ENCODE results near the gene SEMA5B.

The SEMA5B gene

GRCh38 chr3:123004201-123004918, 23.2 kb downstream of the SEMA5B start:
- H3K4me3 ChIP-seq (IDR thresholded peaks at IDR 0.05; ENCODE audit: insufficient read depth, low read depth, low read length), result no peak overlapping the region
- H3K36me3 ChIP-seq (ENCODE audit: insufficient read depth), result no peaks in the 10 kb centered on the region
- no peak overlapping the region for H2AFZ ChIP-seq (ENCODE audit: low read depth)
- no peak for TF ChIP-seq CTCF (conservative IDR thresholded peaks at IDR 0.05; ENCODE audit: low read depth, low read length)
- H3K27ac ChIP-seq, result no peak overlapping the region
- H4K20me1 ChIP-seq (ENCODE audit: insufficient read depth), result no peaks in the 10 kb centered on the region
- no peaks in the 10 kb centered on the region for H3K4me1 ChIP-seq (ENCODE audit: low read depth, poor library complexity, severe bottlenecking)
- no peak overlapping the region for H3K9ac ChIP-seq
- no peaks in the 10 kb centered on the region for H3K27me3 ChIP-seq (ENCODE audit: insufficient read depth, low read depth)
- H3K79me2 ChIP-seq (ENCODE audit: insufficient read depth, low read depth), result no peaks in the 10 kb centered on the region
- no peak overlapping the region for H3K4me2 ChIP-seq

GRCh38 chr3:123002749-123003497, 24.6 kb downstream of the SEMA5B start:
- no peaks in the 10 kb centered on the region for H3K4me1 ChIP-seq (ENCODE audit: low read depth, poor library complexity, severe bottlenecking)
- H3K27me3 ChIP-seq (ENCODE audit: insufficient read depth, low read depth), result no peaks in the 10 kb centered on the region

GRCh38 chr3:123002100-123002748, 25.3 kb downstream of the SEMA5B start:
- H3K4me2 ChIP-seq, result no peak overlapping the region
- H2AFZ ChIP-seq (ENCODE audit: low read depth), result no peak overlapping the region
- H3K27me3 ChIP-seq (ENCODE audit: insufficient read depth, low read depth), result no peaks in the 10 kb centered on the region
- TF ChIP-seq CTCF (conservative IDR thresholded peaks at IDR 0.05; ENCODE audit: low read depth, low read length), result no peak
- no peaks in the 10 kb centered on the region for H3K79me2 ChIP-seq (ENCODE audit: insufficient read depth, low read depth)
- H3K27ac ChIP-seq, result no peak overlapping the region
- H3K36me3 ChIP-seq (ENCODE audit: insufficient read depth), result no peaks in the 10 kb centered on the region
- H3K4me1 ChIP-seq (ENCODE audit: low read depth, poor library complexity, severe bottlenecking), result no peaks in the 10 kb centered on the region
- H3K4me3 ChIP-seq (IDR thresholded peaks at IDR 0.05; ENCODE audit: insufficient read depth, low read depth, low read length), result no peak overlapping the region
- H3K9ac ChIP-seq, result no peak overlapping the region
- H4K20me1 ChIP-seq (ENCODE audit: insufficient read depth), result no peaks in the 10 kb centered on the region

More at GRCh38 chr3:123002749-123003497, 24.6 kb downstream of the SEMA5B start:
- Histone ChIP-seq H2AFZ (ENCODE audit: low read depth) (no peak overlapping the region), H3K4me3 (IDR thresholded peaks at IDR 0.05; ENCODE audit: insufficient read depth, low read depth, low read length) (no peak overlapping the region), H3K4me2 (no peak overlapping the region), H4K20me1 (ENCODE audit: insufficient read depth) (no peaks in the 10 kb centered on the region), H3K27ac (no peak overlapping the region), H3K36me3 (ENCODE audit: insufficient read depth) (no peaks in the 10 kb centered on the region), H3K79me2 (ENCODE audit: insufficient read depth, low read depth) (no peaks in the 10 kb centered on the region), H3K9ac (no peak overlapping the region)
- no peak for TF ChIP-seq CTCF (conservative IDR thresholded peaks at IDR 0.05; ENCODE audit: low read depth, low read length)

- no peak for TF ChIP-seq CTCF (conservative IDR thresholded peaks at IDR 0.05; ENCODE audit: low read depth, low read length)
- Histone ChIP-seq H3K4me2 (no peak overlapping the region), H3K36me3 (ENCODE audit: insufficient read depth) (no peaks in the 10 kb centered on the region), H2AFZ (ENCODE audit: low read depth) (no peak overlapping the region), H3K4me3 (IDR thresholded peaks at IDR 0.05; ENCODE audit: insufficient read depth, low read depth, low read length) (no peak overlapping the region), H3K27me3 (ENCODE audit: insufficient read depth, low read depth) (no peaks in the 10 kb centered on the region), H3K27ac (no peak overlapping the region), H4K20me1 (ENCODE audit: insufficient read depth) (no peaks in the 10 kb centered on the region), H3K9ac (no peak overlapping the region), H3K79me2 (ENCODE audit: insufficient read depth, low read depth) (no peaks in the 10 kb centered on the region), H3K4me1 (ENCODE audit: low read depth, poor library complexity, severe bottlenecking) (no peaks in the 10 kb centered on the region)
Measured at GRCh38 chr3:122998856-122999255, 28.7 kb downstream of the SEMA5B start.

Measured in KMS-11 (cell line).